Epithelial cell of esophagus (primary cell): ENCODE data around the gene ADCK1.
"Not testable (repeated sequence)": the region's sequence is repeated elsewhere in the genome, so short reads cannot be mapped to it uniquely, and the experiment has no call there.

Experiments used
- DNase-seq: peaks from one replicate; pipeline ENCODE4 v3.0.0; 2010; ENCODE audit warnings: low read depth
- H3K4me3 ChIP-seq: 2 replicates; pipeline ENCODE4 v1.5.1; 2011; ENCODE audit warnings: mild to moderate bottlenecking, low read length, control low read depth
- TF ChIP-seq, protein P1 (sequence below): IDR thresholded peaks from 2 replicates; pipeline ENCODE4 v1.5.1; 2011; ENCODE audit warnings: low read depth, mild to moderate bottlenecking, low read length, control low read depth, inconsistent platforms; ENCODE audit not compliant: insufficient read depth; ENCODE audit errors: missing control alignments

The ADCK1 gene

GRCh38 chr14:77763978-77764377 is 35.9 kb upstream of the ADCK1 start:
- TF ChIP-seq, protein P1, sequence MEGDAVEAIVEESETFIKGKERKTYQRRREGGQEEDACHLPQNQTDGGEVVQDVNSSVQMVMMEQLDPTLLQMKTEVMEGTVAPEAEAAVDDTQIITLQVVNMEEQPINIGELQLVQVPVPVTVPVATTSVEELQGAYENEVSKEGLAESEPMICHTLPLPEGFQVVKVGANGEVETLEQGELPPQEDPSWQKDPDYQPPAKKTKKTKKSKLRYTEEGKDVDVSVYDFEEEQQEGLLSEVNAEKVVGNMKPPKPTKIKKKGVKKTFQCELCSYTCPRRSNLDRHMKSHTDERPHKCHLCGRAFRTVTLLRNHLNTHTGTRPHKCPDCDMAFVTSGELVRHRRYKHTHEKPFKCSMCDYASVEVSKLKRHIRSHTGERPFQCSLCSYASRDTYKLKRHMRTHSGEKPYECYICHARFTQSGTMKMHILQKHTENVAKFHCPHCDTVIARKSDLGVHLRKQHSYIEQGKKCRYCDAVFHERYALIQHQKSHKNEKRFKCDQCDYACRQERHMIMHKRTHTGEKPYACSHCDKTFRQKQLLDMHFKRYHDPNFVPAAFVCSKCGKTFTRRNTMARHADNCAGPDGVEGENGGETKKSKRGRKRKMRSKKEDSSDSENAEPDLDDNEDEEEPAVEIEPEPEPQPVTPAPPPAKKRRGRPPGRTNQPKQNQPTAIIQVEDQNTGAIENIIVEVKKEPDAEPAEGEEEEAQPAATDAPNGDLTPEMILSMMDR: no peak
- no peak overlapping the region for H3K4me3 ChIP-seq

DNA sequence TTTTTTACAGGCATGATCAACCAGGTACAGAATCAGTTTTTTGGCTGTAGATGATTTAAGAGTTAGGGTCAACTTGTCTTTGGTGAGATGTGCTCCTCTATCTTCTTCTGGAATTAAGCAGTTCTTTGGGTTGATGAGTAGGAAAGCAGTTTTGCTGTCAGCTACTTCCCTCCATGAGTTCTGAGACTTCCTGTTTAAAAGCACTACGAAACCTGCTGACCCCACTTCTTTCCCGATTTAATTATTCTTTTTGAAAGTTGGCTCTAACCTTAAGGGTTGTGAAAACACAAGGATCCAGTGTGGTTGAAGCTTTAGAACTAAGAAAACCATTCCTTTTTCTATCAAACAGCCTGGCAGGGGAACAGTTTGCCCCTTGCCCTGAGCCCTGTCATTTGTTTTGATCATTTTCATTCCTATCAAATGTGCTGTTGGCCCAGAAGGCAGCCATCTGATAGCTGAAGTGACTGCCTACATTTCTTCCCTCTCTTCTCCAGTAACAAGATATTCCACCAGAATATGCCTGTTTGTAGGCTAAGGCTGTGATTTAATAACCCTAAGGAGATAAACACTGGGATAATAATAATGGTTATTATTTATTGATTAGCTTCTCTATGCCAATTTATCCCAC is 31.4 kb upstream of the ADCK1 start:
- H3K4me3 ChIP-seq, DNase-seq: not testable (repeated sequence)

More at GRCh38 chr14:77763978-77764377, 35.9 kb upstream of the ADCK1 start:
- DNase-seq: no peak

DNA sequence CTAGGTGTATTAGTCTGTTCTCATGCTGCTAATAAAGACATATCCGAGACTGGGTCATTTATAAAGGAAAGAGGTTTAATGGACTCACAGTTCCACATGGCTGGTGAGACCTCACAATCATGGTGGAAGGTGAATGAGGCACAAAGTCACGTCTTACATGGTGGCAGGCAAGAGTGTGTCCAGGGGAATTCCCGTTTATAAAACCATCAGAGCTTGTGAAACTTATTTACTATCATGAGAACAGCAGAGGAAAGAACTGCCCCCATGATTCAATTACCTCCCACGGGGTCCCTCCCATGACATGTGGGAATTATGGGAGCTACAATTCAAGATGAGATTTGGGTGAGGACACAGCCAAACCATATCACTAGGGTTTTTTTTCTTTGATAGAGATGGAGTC is 25.9 kb upstream of the ADCK1 start:
- not testable (repeated sequence) for DNase-seq

GRCh38 chr14:77782202-77782601 is 17.7 kb upstream of the ADCK1 start:
- TF ChIP-seq, protein P1: no peak
- DNase-seq: no peak
- H3K4me3 ChIP-seq: no peak overlapping the region

More for the DNA sequence above, 25.9 kb upstream of the ADCK1 start:
- not testable (repeated sequence) for H3K4me3 ChIP-seq

DNA sequence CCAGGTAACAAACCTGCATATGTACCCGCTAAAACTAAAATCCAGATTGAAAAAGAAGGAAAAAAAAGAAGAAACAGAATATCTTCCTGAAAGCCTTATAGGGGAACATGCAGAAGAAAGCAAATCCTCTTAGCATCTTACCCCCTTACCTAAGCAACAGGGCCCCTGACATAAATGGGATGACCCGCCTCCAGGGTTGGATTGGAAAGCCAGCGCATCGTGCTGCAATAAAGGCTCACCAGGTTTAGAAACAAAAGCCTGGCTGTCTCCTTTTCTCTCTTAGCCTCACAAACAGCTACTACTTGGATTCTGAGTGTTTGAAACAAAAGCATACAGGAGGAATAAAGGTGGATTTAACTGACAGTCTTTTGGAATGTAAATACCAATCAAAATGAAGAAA is 13.8 kb upstream of the ADCK1 start:
- no peak overlapping the region for H3K4me3 ChIP-seq
- DNase-seq: no peak
- TF ChIP-seq, protein P1: no peak

- no peak overlapping the region for H3K4me3 ChIP-seq
- DNase-seq: peak; percentile 77
- TF ChIP-seq, protein P1: no peak
Measured at GRCh38 chr14:77790566-77791224, 9.2 kb upstream of the ADCK1 start.

DNA sequence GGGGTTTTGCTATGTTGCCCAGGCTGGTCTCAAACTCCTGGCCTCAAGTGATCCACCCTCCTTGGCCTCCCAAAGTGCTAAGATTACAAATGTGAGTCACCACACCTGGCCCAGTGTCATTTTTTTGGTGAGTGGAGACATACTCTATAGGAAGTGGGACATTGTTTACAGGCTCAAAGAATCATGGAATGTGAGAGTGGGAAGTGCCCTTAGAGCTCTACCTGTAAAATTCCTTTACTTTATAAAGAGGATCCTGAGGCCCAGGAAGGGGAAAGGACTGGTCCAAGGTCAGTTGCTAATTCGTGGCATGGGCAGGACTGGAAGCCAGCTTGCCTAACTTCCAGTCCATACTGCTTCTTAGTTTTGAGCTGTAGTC is 8.7 kb upstream of the ADCK1 start:
- no peak overlapping the region for H3K4me3 ChIP-seq
- TF ChIP-seq, protein P1: no peak
- DNase-seq: peak; percentile 32

- H3K4me3 ChIP-seq, DNase-seq: not testable (repeated sequence)
Measured at GRCh38 chr14:77793255-77793654, 6.7 kb upstream of the ADCK1 start.

DNA sequence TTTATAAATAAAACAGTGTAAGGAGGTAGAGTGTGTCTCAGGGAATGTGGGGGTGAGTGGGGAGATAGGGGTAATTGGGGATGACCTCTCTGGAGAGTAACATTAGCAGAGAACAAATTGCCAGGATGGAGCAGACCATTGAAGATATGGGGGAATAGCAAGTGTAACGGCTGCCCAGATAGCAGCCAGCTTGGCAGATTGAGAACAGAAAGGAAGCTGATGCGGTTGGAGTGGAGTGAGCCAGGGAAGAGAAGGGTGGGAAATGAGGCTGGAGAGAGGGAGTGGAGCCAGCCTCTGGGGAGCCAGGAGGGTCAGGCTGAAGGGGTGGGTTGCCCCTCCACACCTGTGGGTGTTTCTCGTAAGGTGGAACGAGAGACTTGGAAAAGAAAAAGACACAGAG is 5.6 kb upstream of the ADCK1 start:
- DNase-seq: no peak
- H3K4me3 ChIP-seq: no peak overlapping the region
- TF ChIP-seq, protein P1: no peak

- H3K4me3 ChIP-seq: peak overlapping the region; percentile 71
- not testable (repeated sequence) for DNase-seq
Measured at GRCh38 chr14:77799456-77799855, 453 bp upstream of the ADCK1 start.
